SIG-M5 treated with dmso at 0.1 percent for 504 hours (cell line): ENCODE results near the gene KRT32.
"Not testable (repeated sequence)": the region's sequence is repeated elsewhere in the genome, so short reads cannot be mapped to it uniquely, and the experiment has no call there.

Experiments used
- DNase-seq: peaks from one replicate; lab custom pipeline; 2025; ENCODE audit not compliant: unreplicated experiment; lab: John Stamatoyannopoulos, UW

KRT32 gene

DNA sequence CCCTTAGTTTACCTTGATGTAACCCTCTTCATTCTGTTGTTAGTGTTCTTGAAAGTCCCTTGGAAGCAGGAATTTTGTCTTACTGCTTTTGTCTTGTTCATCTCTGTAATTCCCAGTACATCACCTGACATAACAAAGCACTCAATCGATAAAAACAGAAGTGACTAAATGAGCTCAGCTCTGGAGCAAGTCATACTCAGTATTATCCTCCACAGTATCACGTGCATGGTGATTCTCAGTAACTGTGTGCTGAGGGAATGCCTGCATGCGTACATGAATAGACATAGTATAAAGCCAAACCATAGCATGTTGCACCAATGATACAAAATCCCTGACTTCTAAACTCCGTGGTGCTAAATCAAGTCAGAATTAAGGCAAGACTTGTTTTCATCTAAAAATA, 33.6 kb downstream of the KRT32 start:
- no peak for DNase-seq

GRCh38 chr17:41430376-41430775, 36.8 kb downstream of the KRT32 start:
- not testable (repeated sequence) for DNase-seq

DNA sequence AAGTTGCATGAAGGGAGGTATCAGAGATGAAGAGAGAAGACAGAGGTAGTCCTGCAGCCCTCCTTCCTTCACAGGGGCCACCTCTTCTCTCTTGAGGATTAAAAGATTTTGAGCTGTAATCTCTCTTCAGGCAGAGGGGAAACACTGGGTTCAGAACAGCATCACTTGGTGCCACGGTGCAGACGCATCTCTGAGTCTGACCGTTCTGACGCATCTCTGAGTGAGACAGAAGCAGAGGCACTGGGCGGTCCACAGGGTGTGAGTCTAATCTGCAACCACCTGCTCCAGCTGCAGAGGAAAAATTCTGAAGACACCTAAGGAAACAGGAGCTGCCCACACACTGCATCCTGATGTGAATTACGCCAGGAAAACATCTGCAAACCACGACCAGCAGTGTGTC, 37.5 kb downstream of the KRT32 start:
- no peak for DNase-seq

GRCh38 chr17:41428591-41429291, 38.4 kb downstream of the KRT32 start:
- no peak for DNase-seq

GRCh38 chr17:41424111-41424635, 43.0 kb downstream of the KRT32 start, which contains the start of gene KRT37:
KRT37 (minus strand) TSS chr17:41424585; CDS start chr17:41424523, 62 bp downstream.
- no peak for DNase-seq

DNA sequence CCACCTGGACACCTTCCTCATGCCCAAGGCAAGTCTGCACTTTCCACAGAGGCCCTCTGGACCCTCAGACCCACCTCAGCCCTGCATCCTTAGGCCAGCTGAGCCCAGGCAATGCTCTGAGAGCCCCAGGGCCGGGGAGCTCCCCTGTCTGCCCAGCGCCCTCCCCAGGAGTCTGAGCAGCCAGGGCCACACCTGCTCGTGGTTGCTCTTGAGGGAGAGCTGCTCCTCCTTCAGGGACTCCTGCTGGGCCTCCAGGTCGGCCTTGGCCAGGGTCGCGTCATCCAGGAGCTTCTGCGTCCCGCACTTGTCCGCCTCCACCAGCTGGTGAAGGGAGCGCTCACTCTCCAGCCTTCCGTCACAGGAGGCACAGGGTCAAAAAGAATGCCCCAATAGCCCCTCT, 44.6 kb downstream of the KRT32 start:
- not testable (repeated sequence) for DNase-seq

DNA sequence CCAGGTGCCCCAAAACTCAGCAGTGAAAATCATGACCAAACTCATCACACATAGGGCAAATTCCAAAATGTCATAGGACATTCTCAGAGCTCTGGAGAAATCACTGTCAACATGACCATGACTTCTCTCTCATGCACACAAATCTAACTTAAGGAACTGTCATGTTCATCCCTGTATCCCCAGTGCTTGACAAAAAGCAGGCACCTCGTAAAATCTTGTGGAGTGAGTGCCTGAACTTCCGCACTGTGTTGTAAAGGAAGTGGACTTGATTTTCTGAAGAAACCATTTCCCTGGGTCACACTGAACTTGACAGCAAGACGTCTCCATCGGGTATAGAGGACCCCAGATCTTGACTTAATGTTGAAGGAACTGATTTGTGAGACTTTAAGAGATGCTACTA, 45.6 kb downstream of the KRT32 start:
- no peak for DNase-seq

DNA sequence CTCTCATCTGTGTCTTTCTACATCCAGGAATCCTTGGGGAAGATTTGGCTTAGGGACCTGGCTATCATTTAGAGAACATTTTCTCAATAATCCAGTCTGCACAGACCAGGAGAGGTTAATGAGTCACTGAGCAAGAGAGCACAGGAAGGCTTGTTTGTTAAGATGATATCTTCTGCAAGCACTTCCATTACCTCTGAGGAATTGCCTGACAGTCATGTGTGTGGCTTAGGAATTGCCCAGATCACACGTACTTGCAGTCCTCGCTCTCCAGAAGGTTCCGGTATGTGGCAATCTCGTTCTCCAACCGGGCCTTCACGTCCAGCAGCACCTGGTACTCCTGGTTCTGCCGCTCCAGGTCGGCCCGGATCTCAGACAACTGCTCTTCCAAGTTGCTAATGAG, 46.1 kb downstream of the KRT32 start:
- no peak for DNase-seq

- no peak for DNase-seq
Measured at GRCh38 chr17:41420134-41420533, 47.1 kb downstream of the KRT32 start.

DNA sequence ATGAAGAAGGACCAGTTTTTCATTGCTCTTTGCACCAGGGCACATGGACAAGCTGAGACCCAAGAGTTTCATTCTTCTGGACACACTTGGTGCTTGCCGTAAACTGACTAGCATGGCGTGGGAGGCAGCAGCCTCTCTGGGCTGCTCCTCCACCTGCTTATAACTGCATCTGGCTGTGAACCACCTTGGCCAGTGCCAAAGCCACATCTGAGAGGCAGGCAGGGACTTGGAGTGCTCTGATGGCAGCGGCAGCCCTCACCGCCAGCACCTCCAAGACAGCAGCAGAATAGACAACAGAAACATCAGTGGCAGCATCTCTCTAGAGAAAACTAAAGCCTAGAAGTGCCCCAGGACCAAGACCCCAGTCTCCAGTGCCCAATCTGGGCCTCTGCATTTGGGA, 47.5 kb downstream of the KRT32 start:
- DNase-seq: no peak

DNA sequence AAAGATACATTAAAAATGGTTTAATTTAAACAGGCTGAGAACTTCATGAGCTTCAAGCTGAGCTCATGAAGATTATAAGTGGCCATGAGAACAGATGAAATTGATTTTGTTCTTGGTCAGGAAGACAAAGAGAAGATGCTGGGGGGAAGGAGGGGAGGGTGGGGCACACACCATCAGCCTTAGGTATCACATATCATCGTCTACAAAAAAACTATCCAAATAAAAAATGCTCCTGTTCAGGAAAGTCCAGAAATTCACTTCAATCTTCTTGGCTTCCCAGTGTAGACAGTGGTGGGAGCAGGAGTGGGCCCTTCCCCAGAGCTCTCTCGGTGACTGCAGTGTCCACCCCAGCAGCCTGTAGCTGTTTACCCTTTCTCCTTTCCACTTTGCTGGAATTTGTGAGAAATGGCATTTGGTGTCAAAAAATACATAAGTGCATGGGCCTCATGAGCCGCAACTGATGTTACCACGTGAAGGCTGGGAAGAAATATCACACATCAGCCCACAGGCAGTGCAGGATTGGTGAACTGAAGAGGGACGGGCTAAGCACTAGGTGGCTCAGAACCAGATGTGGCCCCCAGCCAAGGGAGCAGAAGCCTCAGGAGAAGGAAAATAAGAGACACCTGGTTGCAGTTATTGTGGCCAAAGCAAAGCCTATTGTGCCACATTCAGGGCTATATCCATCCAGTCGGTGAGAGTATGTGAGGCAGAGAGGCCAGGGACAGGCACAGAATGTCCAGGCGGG, 48.9 kb downstream of the KRT32 start:
- DNase-seq: no peak

- DNase-seq: peak; percentile 27
Measured at GRCh38 chr17:41417576-41418015, 49.6 kb downstream of the KRT32 start.

DNA sequence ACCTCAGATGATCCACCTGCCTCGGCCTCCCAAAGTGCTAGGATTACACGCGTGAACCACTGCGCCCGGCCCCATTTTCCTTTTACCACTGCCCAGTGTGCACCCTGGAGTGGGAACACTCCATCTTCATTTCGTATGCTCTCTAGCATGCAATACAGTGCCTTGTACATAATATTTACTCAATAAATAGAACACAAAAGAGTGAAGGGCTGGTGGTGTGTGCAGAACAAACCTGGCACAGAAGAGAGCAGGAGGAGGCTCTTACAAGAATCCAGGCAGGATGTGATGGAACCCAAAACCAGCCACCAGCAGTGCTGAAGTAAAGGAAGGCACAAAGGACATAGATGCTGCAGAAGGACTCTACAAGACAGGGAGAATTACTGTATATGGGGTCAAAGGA, 50.1 kb downstream of the KRT32 start:
- no peak for DNase-seq

- no peak for DNase-seq
Measured at GRCh38 chr17:41416479-41416878, 50.7 kb downstream of the KRT32 start.

- no peak for DNase-seq
Measured at GRCh38 chr17:41415833-41416335, 51.3 kb downstream of the KRT32 start.

DNA sequence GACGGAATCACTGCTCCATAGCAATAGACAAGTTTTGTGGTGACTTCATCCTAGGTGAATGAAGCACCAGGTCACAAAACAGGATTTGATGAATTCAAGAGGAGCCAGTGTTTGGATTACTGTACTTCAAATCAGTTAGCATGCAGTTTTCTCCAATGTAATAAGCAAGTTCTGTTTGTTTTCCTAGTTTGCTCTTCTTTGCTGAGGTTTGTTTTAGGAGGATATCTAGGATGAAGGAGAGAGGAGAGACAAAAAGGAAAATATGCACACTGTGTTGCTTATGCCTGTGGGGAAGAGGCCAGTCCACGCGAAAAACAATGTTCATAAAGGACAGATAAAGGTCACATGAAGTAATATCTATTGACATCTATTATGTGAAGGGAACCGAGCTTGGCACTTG, 51.8 kb downstream of the KRT32 start:
- DNase-seq: no peak

- DNase-seq: no peak
Measured at GRCh38 chr17:41413982-41414381, 53.2 kb downstream of the KRT32 start.

GRCh38 chr17:41413353-41413957, 53.7 kb downstream of the KRT32 start:
- DNase-seq: no peak

DNA sequence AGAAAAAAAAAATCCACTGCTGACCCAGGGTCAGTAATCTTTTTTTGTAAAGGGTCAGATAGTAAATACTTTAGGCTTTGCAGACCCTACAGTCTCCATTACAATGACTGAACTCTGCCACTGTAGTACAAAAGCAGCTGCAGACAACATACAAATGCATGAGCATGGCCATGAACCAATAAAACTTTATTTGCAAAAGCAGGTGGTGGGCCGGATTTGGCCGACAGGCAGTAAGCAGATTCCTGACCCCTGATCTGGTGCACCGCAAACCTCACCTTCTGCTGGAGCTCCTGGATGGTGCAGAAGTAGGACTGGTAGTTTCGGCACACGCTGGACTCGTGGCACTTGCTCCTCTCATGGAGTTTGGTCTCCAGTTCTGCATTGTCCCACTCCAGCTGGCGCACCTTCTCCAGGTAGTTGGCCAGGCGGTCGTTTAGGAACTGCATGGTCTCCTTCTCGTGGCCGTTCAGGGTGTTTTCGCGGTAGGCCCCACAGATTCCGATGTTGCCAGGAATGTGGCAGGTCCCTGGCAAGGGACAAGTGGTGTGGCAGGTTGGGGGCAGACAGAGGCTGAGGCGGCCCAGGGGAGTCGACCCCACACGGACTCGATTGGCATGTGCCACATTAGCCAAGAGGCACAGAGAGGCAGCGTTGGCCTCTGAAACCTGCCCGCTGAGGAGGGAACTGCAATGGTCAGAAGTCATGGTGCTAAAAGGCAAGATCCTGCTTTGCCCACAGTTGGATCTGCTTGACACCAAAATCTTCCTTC, 55.9 kb downstream of the KRT32 start:
- no peak for DNase-seq
